GM23248 (cell line): ENCODE results near the gene IL1RAPL1. TPM values are rescaled to one million over a fixed set of nuclear protein-coding genes. Genes with fewer than 3 reads are reported as not detected.

ENCODE experiments used
- DNase-seq: peaks from one replicate; pipeline ENCODE4 v3.0.0-alpha.2; 2015
- H2AFZ ChIP-seq: fragments of 200-600 bp; sonication (generic); 2 replicates; pipeline ENCODE4 v1.6.1; 2016; ENCODE audit warnings: antibody characterized with exemption
- H3F3A ChIP-seq: fragments of 200-600 bp; sonication (generic); 2 replicates; pipeline ENCODE4 v1.6.1; 2016; ENCODE audit warnings: mild to moderate bottlenecking, antibody characterized with exemption, mixed run types; ENCODE audit not compliant: insufficient read depth
- H3K27ac ChIP-seq: fragments of 200-600 bp; sonication (generic); 2 replicates; pipeline ENCODE4 v1.5.1; 2016; ENCODE audit warnings: mild to moderate bottlenecking
- H3K27me3 ChIP-seq: fragments of 200-600 bp; sonication (generic); replicated peaks from 2 replicates; pipeline ENCODE4 v1.6.1; 2016; ENCODE audit warnings: mild to moderate bottlenecking; ENCODE audit not compliant: insufficient read depth
- H3K36me3 ChIP-seq: fragments of 200-600 bp; sonication (generic); 2 replicates; pipeline ENCODE4 v1.6.1; 2016; ENCODE audit warnings: low read depth, mild to moderate bottlenecking
- H3K4me1 ChIP-seq: fragments of 200-600 bp; sonication (generic); 2 replicates; pipeline ENCODE4 v1.6.1; 2016; ENCODE audit warnings: mild to moderate bottlenecking; ENCODE audit not compliant: insufficient read depth
- H3K4me2 ChIP-seq: fragments of 200-600 bp; sonication (generic); one replicate; pipeline ENCODE4 v1.6.1; 2016; ENCODE audit warnings: mild to moderate bottlenecking; ENCODE audit not compliant: unreplicated experiment
- H3K4me3 ChIP-seq: fragments of 200-600 bp; sonication (generic); 2 replicates; pipeline ENCODE4 v1.5.1; 2016; ENCODE audit warnings: mild to moderate bottlenecking
- H3K79me2 ChIP-seq: fragments of 200-600 bp; sonication (generic); 2 replicates; pipeline ENCODE4 v1.6.1; 2016; ENCODE audit warnings: mild to moderate bottlenecking; ENCODE audit not compliant: insufficient read depth
- H3K9ac ChIP-seq: fragments of 200-600 bp; sonication (generic); 2 replicates; pipeline ENCODE4 v1.6.1; 2016; ENCODE audit warnings: mild to moderate bottlenecking
- H3K9me2 ChIP-seq: fragments of 200-600 bp; sonication (generic); 2 replicates; pipeline ENCODE4 v1.6.1; 2016; ENCODE audit warnings: mixed run types, mild to moderate bottlenecking, moderate library complexity; ENCODE audit not compliant: insufficient read depth
- H3K9me3 ChIP-seq: fragments of 200-600 bp; sonication (generic); one replicate; pipeline ENCODE4 v1.6.1; 2017; ENCODE audit warnings: low read depth
- H4K20me1 ChIP-seq: fragments of 200-600 bp; sonication (generic); 2 replicates; pipeline ENCODE4 v1.6.0; 2016; ENCODE audit not compliant: insufficient read depth
- EZH2 ChIP-seq: fragments of 200-600 bp; sonication (generic); IDR thresholded peaks from 2 replicates; pipeline ENCODE4 v1.6.1; 2018; ENCODE audit warnings: antibody characterized with exemption, mild to moderate bottlenecking; ENCODE audit not compliant: insufficient read depth, poor library complexity, severe bottlenecking
- EZH2phosphoT487 ChIP-seq: fragments of 200-600 bp; sonication (generic); IDR thresholded peaks from 2 replicates; pipeline ENCODE4 v1.6.1; 2018; ENCODE audit warnings: antibody characterized with exemption, moderate library complexity, mild to moderate bottlenecking, low read depth; ENCODE audit not compliant: insufficient read depth
- WGBS, 2 experiments: methylation state at CpG; one replicate each; pipeline ENCODE4 v1.1.6; 2015 to 2017; ENCODE audit warnings: low lambda C conversion rate in 2 of 2, low coverage in 1 of 2; ENCODE audit errors: missing lambda C conversion rate in 2 of 2; 5-methylcytosine and 5-hydroxymethylcytosine counted together
- in situ Hi-C: fragments of 300-500 bp; cut with MboI; formaldehyde crosslinking; loops from 2 replicates; pipeline ENCODE4 v1.15.0; 2020
- polyA plus RNA-seq: library from polyadenylated mRNA; unstranded; fragments of >200 nt; fragmentation: Nextera tagmentation; extraction: Ambion mirVana; gene quantifications from 2 replicates; pipeline ENCODE4 v1.2.1, GENCODE V29; 2016
- total RNA-seq: library from RNA; depleted of rRNA; stranded (reverse); fragments of >200 nt; shearing (Covaris generic); gene quantifications from 2 replicates; pipeline ENCODE4 v1.2.3, GENCODE V29; 2014

The IL1RAPL1 gene
- total and polyA plus RNA-seq, 2 experiments from 2014 or later: not detected

- Histone ChIP-seq H3K27ac (no peak overlapping the region), H3F3A (no peaks in the 10 kb centered on the region), H3K36me3 (no peaks in the 10 kb centered on the region), H4K20me1 (no peaks in the 10 kb centered on the region), H3K9me2 (no peaks in the 10 kb centered on the region), H3K4me1 (no peaks in the 10 kb centered on the region), H2AFZ (no peak overlapping the region), H3K4me2 (no peak overlapping the region), H3K79me2 (no peaks in the 10 kb centered on the region), H3K4me3 (no peak overlapping the region), H3K9ac (no peak overlapping the region), H3K27me3 (no peaks in the 10 kb centered on the region), H3K9me3 (no peaks in the 10 kb centered on the region)
- in situ Hi-C loops: no loop called here
- TF ChIP-seq EZH2 (no peak), EZH2phosphoT487 (no peak)
- no peak for DNase-seq
- 27 to 32% methylated on average over 4 of the region's 4 CpGs for WGBS, 2 experiments
These were observed 1289.5 kb downstream of the IL1RAPL1 start for GRCh38 chrX:29876733-29877132.

- TF ChIP-seq EZH2phosphoT487 (no peak), EZH2 (no peak)
- H3K4me2 ChIP-seq: no peak overlapping the region
- WGBS, 2 experiments: 8 to 11% methylated on average over 3 of the region's 3 CpGs
- no peaks in the 10 kb centered on the region for H4K20me1 ChIP-seq
- H3F3A ChIP-seq: no peaks in the 10 kb centered on the region
- no peaks in the 10 kb centered on the region for H3K27me3 ChIP-seq
- H3K36me3 ChIP-seq: no peaks in the 10 kb centered on the region
- H3K79me2 ChIP-seq: no peaks in the 10 kb centered on the region
- H3K9me2 ChIP-seq: no peaks in the 10 kb centered on the region
- in situ Hi-C loops: no loop called here
- DNase-seq: no peak
- H3K9ac ChIP-seq: no peak overlapping the region
- H3K9me3 ChIP-seq: no peaks in the 10 kb centered on the region
- H3K4me1 ChIP-seq: no peaks in the 10 kb centered on the region
- no peak overlapping the region for H3K4me3 ChIP-seq
- H2AFZ ChIP-seq: no peak overlapping the region
- H3K27ac ChIP-seq: no peak overlapping the region
These were observed 1293.7 kb downstream of the IL1RAPL1 start for GRCh38 chrX:29880977-29881376.

- H3K36me3 ChIP-seq: no peaks in the 10 kb centered on the region
- no peaks in the 10 kb centered on the region for H3K4me1 ChIP-seq
- H3K9ac ChIP-seq: peak overlapping the region; percentile 29; the same call in 1 of the 2 replicates
- no peaks in the 10 kb centered on the region for H3K79me2 ChIP-seq
- H3K4me2 ChIP-seq: no peak overlapping the region
- no peak overlapping the region for H3K4me3 ChIP-seq
- H4K20me1 ChIP-seq: no peaks in the 10 kb centered on the region
- DNase-seq: peak; percentile 53
- TF ChIP-seq EZH2phosphoT487 (no peak), EZH2 (no peak)
- in situ Hi-C loops: no loop called here
- H3K9me2 ChIP-seq: no peaks in the 10 kb centered on the region
- no peak overlapping the region for H3K27ac ChIP-seq
- no peak overlapping the region for H2AFZ ChIP-seq
- no peaks in the 10 kb centered on the region for H3K27me3 ChIP-seq
- WGBS, 2 experiments: 27 to 34% methylated on average over 2 of the region's 2 CpGs
- H3F3A ChIP-seq: no peaks in the 10 kb centered on the region
- no peaks in the 10 kb centered on the region for H3K9me3 ChIP-seq
These were observed 1302.8 kb downstream of the IL1RAPL1 start for GRCh38 chrX:29890004-29890403.

GRCh38 chrX:29890646-29891200, 1303.5 kb downstream of the IL1RAPL1 start:
- no peak overlapping the region for H3K4me3 ChIP-seq
- no peaks in the 10 kb centered on the region for H3K27me3 ChIP-seq
- TF ChIP-seq EZH2 (no peak), EZH2phosphoT487 (no peak)
- no peaks in the 10 kb centered on the region for H3K79me2 ChIP-seq
- H3K4me2 ChIP-seq: no peak overlapping the region
- 20 to 28% methylated on average over 2 of the region's 2 CpGs for WGBS, 2 experiments
- DNase-seq: peak; percentile 42
- H3K27ac ChIP-seq: no peak overlapping the region
- no peaks in the 10 kb centered on the region for H3K9me2 ChIP-seq
- H3K9ac ChIP-seq: peak overlapping the region; percentile 29; the same call in 1 of the 2 replicates
- no peaks in the 10 kb centered on the region for H3K9me3 ChIP-seq
- no peaks in the 10 kb centered on the region for H3K4me1 ChIP-seq
- H2AFZ ChIP-seq: no peak overlapping the region
- in situ Hi-C loops: no loop called here
- H3K36me3 ChIP-seq: no peaks in the 10 kb centered on the region
- H4K20me1 ChIP-seq: no peaks in the 10 kb centered on the region
- H3F3A ChIP-seq: no peaks in the 10 kb centered on the region

GRCh38 chrX:29902004-29902403, 1314.8 kb downstream of the IL1RAPL1 start:
- Histone ChIP-seq H3F3A (no peaks in the 10 kb centered on the region), H3K79me2 (no peaks in the 10 kb centered on the region), H3K4me1 (no peaks in the 10 kb centered on the region), H2AFZ (no peak overlapping the region), H3K36me3 (no peaks in the 10 kb centered on the region), H3K4me3 (no peak overlapping the region), H4K20me1 (no peaks in the 10 kb centered on the region), H3K27me3 (no peaks in the 10 kb centered on the region), H3K9ac (no peak overlapping the region), H3K4me2 (no peak overlapping the region), H3K27ac (no peak overlapping the region), H3K9me3 (no peaks in the 10 kb centered on the region), H3K9me2 (no peaks in the 10 kb centered on the region)
- TF ChIP-seq EZH2: no peak
- TF ChIP-seq EZH2phosphoT487: no peak
- WGBS, 2 experiments: 52 to 59% methylated on average over 3 of the region's 3 CpGs
- in situ Hi-C loops: no loop called here
- DNase-seq: no peak
